Keratinocyte (primary cell): Measurements from ENCODE around the gene MFAP2. TPM values are rescaled to one million over a fixed set of nuclear protein-coding genes. Genes with fewer than 3 reads are reported as not detected.

ENCODE experiments used
- DNase-seq: peaks from one replicate; pipeline ENCODE4 v3.0.0-alpha.2; 2011; ENCODE audit warnings: low read depth, missing footprints, low spot score
- FAIRE-seq: peaks from 2 replicates; lab custom pipeline; 2011; peaks lifted over from hg19 to GRCh38; lab: Jason Lieb, UNC
- H2AFZ ChIP-seq: 2 replicates; pipeline ENCODE4 v1.6.0; 2012; ENCODE audit warnings: low read length, control low read depth, inconsistent platforms; ENCODE audit not compliant: control insufficient read depth
- H3K27ac ChIP-seq: 2 replicates; pipeline ENCODE4 v1.5.1; 2011; ENCODE audit warnings: low read length; ENCODE audit not compliant: control insufficient read depth, insufficient read depth
- H3K27me3 ChIP-seq: 3 replicates; pipeline ENCODE4 v1.6.0; 2011; ENCODE audit warnings: low read length; ENCODE audit not compliant: control insufficient read depth, insufficient read depth; ENCODE audit errors: extremely low read depth
- H3K36me3 ChIP-seq, 2 experiments: 2 replicates in 1 of 2; 3 replicates in 1 of 2; pipeline ENCODE4 v1.5.1; 2011; ENCODE audit warnings: low read length in 2 of 2, mild to moderate bottlenecking in 1 of 2; ENCODE audit not compliant: control insufficient read depth in 2 of 2, insufficient read depth in 2 of 2; ENCODE audit errors: extremely low read depth in 1 of 2
- H3K4me1 ChIP-seq: 3 replicates; pipeline ENCODE4 v1.5.1; 2011; ENCODE audit warnings: low read length; ENCODE audit not compliant: control insufficient read depth, insufficient read depth; ENCODE audit errors: extremely low read depth
- H3K4me2 ChIP-seq: 3 replicates; pipeline ENCODE4 v1.6.0; 2011; ENCODE audit warnings: low read depth, low read length; ENCODE audit not compliant: control insufficient read depth, insufficient read depth; ENCODE audit errors: extremely low read depth
- H3K4me3 ChIP-seq, 3 experiments: fragments of 200-600 bp in 1 of 3; sonication (generic) in 1 of 3; 2 replicates in 2 of 3; 3 replicates in 1 of 3; pipeline ENCODE4 v1.5.1; 2011 to 2016; ENCODE audit warnings: low read length in 3 of 3, mild to moderate bottlenecking in 3 of 3, control low read depth in 2 of 3, inconsistent platforms in 1 of 3, low read depth in 1 of 3, mixed read lengths in 1 of 3, mixed run types in 1 of 3, moderate library complexity in 1 of 3; ENCODE audit not compliant: control insufficient read depth in 2 of 3, insufficient read depth in 2 of 3; ENCODE audit errors: extremely low read depth in 1 of 3
- H3K79me2 ChIP-seq: 2 replicates; pipeline ENCODE4 v1.6.0; 2012; ENCODE audit warnings: low read length; ENCODE audit not compliant: control insufficient read depth, insufficient read depth
- H3K9ac ChIP-seq: 3 replicates; pipeline ENCODE4 v1.6.0; 2011; ENCODE audit warnings: low read length; ENCODE audit not compliant: control insufficient read depth, insufficient read depth; ENCODE audit errors: extremely low read depth
- H3K9me1 ChIP-seq: 3 replicates; pipeline ENCODE4 v1.6.0; 2011; ENCODE audit warnings: low read length; ENCODE audit not compliant: control insufficient read depth, insufficient read depth; ENCODE audit errors: extremely low read depth
- H3K9me3 ChIP-seq: 2 replicates; pipeline ENCODE4 v1.5.1; 2012; ENCODE audit warnings: low read depth, low read length; ENCODE audit not compliant: control insufficient read depth
- H4K20me1 ChIP-seq: 3 replicates; pipeline ENCODE4 v1.6.0; 2011; ENCODE audit warnings: low read length; ENCODE audit not compliant: control insufficient read depth, insufficient read depth; ENCODE audit errors: extremely low read depth
- CTCF ChIP-seq, 3 experiments: IDR thresholded peaks in 1 of 3; conservative IDR thresholded peaks in 1 of 3; optimal IDR thresholded peaks in 1 of 3; 2 replicates in 2 of 3; 3 replicates in 1 of 3; pipeline versions ENCODE3 to v1.5.1; 2011; ENCODE audit warnings: low read length in 3 of 3, mild to moderate bottlenecking in 3 of 3, moderate library complexity in 2 of 3, control low read depth in 1 of 3, inconsistent platforms in 1 of 3; ENCODE audit not compliant: insufficient read depth in 2 of 3; ENCODE audit errors: extremely low read depth in 1 of 3
- EZH2 ChIP-seq: IDR thresholded peaks from one replicate; pipeline ENCODE4 v1.6.1; 2012; ENCODE audit warnings: inconsistent platforms, mild to moderate bottlenecking, low read length, moderate library complexity
- dilution Hi-C: fragments of 300-500 bp; cut with MboI; formaldehyde crosslinking; loops from one replicate; pipeline ENCODE4 v1.7.0; 2020; ENCODE audit warnings: low sequenced_read_pairs; ENCODE audit not compliant: extremely low pct_ligation_motif_present
- polyA plus RNA-seq, 5 experiments: library from polyadenylated mRNA; depleted of rRNA in 3 of 5; stranded (reverse) in 3 of 5; stranded (forward) in 1 of 5; unstranded in 1 of 5; fragments of >200 nt; gene quantifications; 1 replicate in 1 of 5; 2 replicates in 3 of 5; 3 replicates in 1 of 5; pipeline versions ENCODE4 v1.2.1 to v1.2.3, GENCODE V29; 2011 to 2012; ENCODE audit warnings: missing spikeins in 2 of 5, low read depth in 1 of 5, low replicate concordance in 1 of 5

MFAP2 gene
- polyA plus RNA-seq, 1 donor (not counting 4 experiments of a cell fraction or from before 2014, with no cell fraction given), result 34.6 TPM

- H3K36me3 ChIP-seq, result peaks cover 33 to 43% of the 10 kb centered on the region in 2 experiments
- FAIRE-seq, result no peak
- no peaks in the 10 kb centered on the region for H3K9me3 ChIP-seq
- H3K27me3 ChIP-seq, result no peaks in the 10 kb centered on the region
- no peak overlapping the region for H3K27ac ChIP-seq
- no peak overlapping the region for H3K4me2 ChIP-seq
- no peak overlapping the region for H3K4me3 ChIP-seq
- dilution Hi-C loops, result no loop called here
- no peaks in the 10 kb centered on the region for H3K79me2 ChIP-seq
- TF ChIP-seq CTCF (optimal IDR thresholded peaks at IDR 0.05 in 1 of 3, IDR thresholded peaks at IDR 0.05 in 1 of 3, conservative IDR thresholded peaks at IDR 0.05 in 1 of 3; ENCODE audit: extremely low read depth in 1 of 3, insufficient read depth in 2 of 3, low read length in 3 of 3), result no peak
- no peak for TF ChIP-seq EZH2
- H3K4me1 ChIP-seq, result peaks cover 16% of the 10 kb centered on the region
- H4K20me1 ChIP-seq, result peaks cover 4% of the 10 kb centered on the region
- no peak for DNase-seq
- no peak overlapping the region for H3K9ac ChIP-seq
- H3K9me1 ChIP-seq, result peaks cover 5% of the 10 kb centered on the region
- no peak overlapping the region for H2AFZ ChIP-seq
Measured at GRCh38 chr1:16999863-17000262, 19.4 kb upstream of the MFAP2 start.

GRCh38 chr1:16998589-16998988, 18.2 kb upstream of the MFAP2 start:
- H4K20me1 ChIP-seq, result no peaks in the 10 kb centered on the region
- H3K9ac ChIP-seq, result no peak overlapping the region
- DNase-seq, result no peak
- peaks cover 27 to 45% of the 10 kb centered on the region in 2 experiments for H3K36me3 ChIP-seq
- dilution Hi-C loops, result no loop called here
- no peak overlapping the region for H3K4me2 ChIP-seq
- H3K9me3 ChIP-seq, result no peaks in the 10 kb centered on the region
- H2AFZ ChIP-seq, result no peak overlapping the region
- FAIRE-seq, result no peak
- no peak for TF ChIP-seq CTCF (optimal IDR thresholded peaks at IDR 0.05 in 1 of 3, IDR thresholded peaks at IDR 0.05 in 1 of 3, conservative IDR thresholded peaks at IDR 0.05 in 1 of 3; ENCODE audit: extremely low read depth in 1 of 3, insufficient read depth in 2 of 3, low read length in 3 of 3)
- TF ChIP-seq EZH2, result no peak
- no peak overlapping the region for H3K4me3 ChIP-seq
- no peaks in the 10 kb centered on the region for H3K9me1 ChIP-seq
- H3K27me3 ChIP-seq, result no peaks in the 10 kb centered on the region
- H3K27ac ChIP-seq, result no peak overlapping the region
- no peaks in the 10 kb centered on the region for H3K79me2 ChIP-seq
- peaks cover 10% of the 10 kb centered on the region for H3K4me1 ChIP-seq
